GM18526 (cell line): ENCODE measurements around the gene HHAT.

Source experiments
- POLR2A ChIP-seq: IDR thresholded peaks from 3 replicates; pipeline ENCODE4 v1.6.1; 2011; ENCODE audit not compliant: insufficient read length; ENCODE audit errors: extremely low read depth

Gene HHAT

GRCh38 chr1:210335001-210335400 is 6.3 kb downstream of the HHAT start:
- no peak for TF ChIP-seq POLR2A

GRCh38 chr1:210336362-210336761 is 7.7 kb downstream of the HHAT start:
- no peak for TF ChIP-seq POLR2A

GRCh38 chr1:210339500-210339899 is 10.8 kb downstream of the HHAT start:
- no peak for TF ChIP-seq POLR2A

GRCh38 chr1:210340311-210340710 is 11.6 kb downstream of the HHAT start:
- TF ChIP-seq POLR2A: no peak

GRCh38 chr1:210340841-210341240 is 12.1 kb downstream of the HHAT start:
- TF ChIP-seq POLR2A: no peak

- no peak for TF ChIP-seq POLR2A
These were observed 14.5 kb downstream of the HHAT start for GRCh38 chr1:210342986-210343780.

- TF ChIP-seq POLR2A: no peak
These were observed 16.0 kb downstream of the HHAT start for GRCh38 chr1:210344706-210345105.

GRCh38 chr1:210347112-210347511 is 18.4 kb downstream of the HHAT start:
- no peak for TF ChIP-seq POLR2A

GRCh38 chr1:210351496-210351895 is 22.8 kb downstream of the HHAT start:
- TF ChIP-seq POLR2A: no peak

GRCh38 chr1:210352575-210352974 is 23.9 kb downstream of the HHAT start:
- TF ChIP-seq POLR2A: no peak

- no peak for TF ChIP-seq POLR2A
These were observed 29.9 kb downstream of the HHAT start for GRCh38 chr1:210358626-210359025.

- no peak for TF ChIP-seq POLR2A
These were observed 30.6 kb downstream of the HHAT start for GRCh38 chr1:210359255-210359654.

- TF ChIP-seq POLR2A: no peak
These were observed 32.3 kb downstream of the HHAT start for GRCh38 chr1:210360852-210361477.

GRCh38 chr1:210361665-210362064 is 33.0 kb downstream of the HHAT start:
- TF ChIP-seq POLR2A: no peak

GRCh38 chr1:210362526-210362925 is 33.8 kb downstream of the HHAT start:
- TF ChIP-seq POLR2A: no peak

GRCh38 chr1:210363119-210363518 is 34.4 kb downstream of the HHAT start:
- TF ChIP-seq POLR2A: no peak

- no peak for TF ChIP-seq POLR2A
These were observed 35.8 kb downstream of the HHAT start for GRCh38 chr1:210364479-210364878.
